Endothelial cell of umbilical vein (primary cell): ENCODE results near the gene OCA2. TPM values are rescaled to one million over a fixed set of nuclear protein-coding genes. Genes with fewer than 3 reads are reported as not detected.

Experiments used
- BruUV-seq: library from RNA; stranded (reverse); fragments of 400-500 nt; replicated peaks from 2 replicates; lab custom pipeline; 2021; lab: Mats Ljungman, UMichigan
- CTCF ChIA-PET: fragments of 300-600, 350-600 bp; sonication (Branson Sonifier 250); formaldehyde crosslinking; loops from one replicate; lab custom pipeline; 2021; ENCODE audit warnings: antibody characterized with exemption, inconsistent platforms; lab: Charles Lee
- POLR2A ChIA-PET: fragments of 300-600, 350-600 bp; sonication (Branson Sonifier 250); formaldehyde crosslinking; loops from one replicate; lab custom pipeline; 2021; ENCODE audit warnings: antibody characterized with exemption, inconsistent platforms; lab: Charles Lee
- DNase-seq: peaks from one replicate; pipeline ENCODE4 v3.0.0-alpha.2; 2011; ENCODE audit warnings: low read depth, low spot score
- FAIRE-seq: peaks from 2 replicates; lab custom pipeline; 2011; peaks lifted over from hg19 to GRCh38; lab: Jason Lieb, UNC
- H2AFZ ChIP-seq: 2 replicates; pipeline ENCODE4 v1.6.0; 2012; ENCODE audit warnings: low read depth, low read length, control low read depth, inconsistent platforms
- H3K27ac ChIP-seq: 2 replicates; pipeline ENCODE4 v1.5.1; 2011; ENCODE audit warnings: low read depth, mild to moderate bottlenecking, control low read depth, low read length, moderate library complexity; ENCODE audit not compliant: insufficient read depth
- H3K27me3 ChIP-seq, 2 experiments: 2 replicates each; pipeline versions ENCODE4 v1.6.0 to v1.6.1; 2011; ENCODE audit warnings: low read length in 2 of 2, mixed read lengths in 1 of 2; ENCODE audit not compliant: control insufficient read depth in 2 of 2, insufficient read depth in 2 of 2
- H3K36me3 ChIP-seq, 2 experiments: 2 replicates in 1 of 2; 3 replicates in 1 of 2; pipeline ENCODE4 v1.5.1; 2011; ENCODE audit warnings: low read length in 2 of 2, mild to moderate bottlenecking in 1 of 2, moderate library complexity in 1 of 2; ENCODE audit not compliant: control insufficient read depth in 2 of 2, insufficient read depth in 2 of 2; ENCODE audit errors: extremely low read depth in 1 of 2
- H3K4me1 ChIP-seq: 3 replicates; pipeline ENCODE4 v1.5.1; 2011; ENCODE audit warnings: mild to moderate bottlenecking, low read length; ENCODE audit not compliant: control insufficient read depth, insufficient read depth; ENCODE audit errors: extremely low read depth
- H3K4me2 ChIP-seq: 2 replicates; pipeline ENCODE4 v1.6.1; 2011; ENCODE audit warnings: low read length, control low read depth, mixed read lengths; ENCODE audit not compliant: insufficient read depth
- H3K4me3 ChIP-seq, 3 experiments: fragments of 200-600 bp in 1 of 3; sonication (generic), shearing (Covaris generic) in 1 of 3; replicated peaks in 1 of 3; 2 replicates each; pipeline ENCODE4 v1.5.1; 2011 to 2016; ENCODE audit warnings: control low read depth in 3 of 3, low read length in 3 of 3, mild to moderate bottlenecking in 2 of 3, inconsistent platforms in 1 of 3, low read depth in 1 of 3, moderate library complexity in 1 of 3; ENCODE audit not compliant: insufficient read depth in 1 of 3
- H3K79me2 ChIP-seq: 2 replicates; pipeline ENCODE4 v1.6.0; 2012; ENCODE audit warnings: low read length, inconsistent platforms; ENCODE audit not compliant: control insufficient read depth, insufficient read depth
- H3K9ac ChIP-seq: replicated peaks from 2 replicates; pipeline ENCODE3; 2011; ENCODE audit warnings: low read length, control low read depth; ENCODE audit not compliant: insufficient read depth; ENCODE audit errors: extremely low read depth
- H3K9me1 ChIP-seq: replicated peaks from 3 replicates; pipeline ENCODE4 v1.6.0; 2011; ENCODE audit warnings: mild to moderate bottlenecking, low read length; ENCODE audit not compliant: control insufficient read depth, insufficient read depth; ENCODE audit errors: extremely low read depth
- H3K9me3 ChIP-seq: replicated peaks from 2 replicates; pipeline ENCODE4 v1.5.1; 2012; ENCODE audit warnings: low read length, inconsistent platforms; ENCODE audit not compliant: control insufficient read depth, insufficient read depth
- H4K20me1 ChIP-seq: replicated peaks from 2 replicates; pipeline ENCODE3; 2011; ENCODE audit warnings: mild to moderate bottlenecking, low read length; ENCODE audit not compliant: control insufficient read depth, insufficient read depth; ENCODE audit errors: extremely low read depth
- EZH2 ChIP-seq: IDR thresholded peaks from 2 replicates; pipeline ENCODE4 v1.6.1; 2012; ENCODE audit warnings: borderline replicate concordance, low read depth, mild to moderate bottlenecking, moderate library complexity, low read length, inconsistent platforms; ENCODE audit not compliant: severe bottlenecking
- FOS ChIP-seq: IDR thresholded peaks from 2 replicates; pipeline ENCODE4 v1.6.1; 2011; ENCODE audit warnings: mild to moderate bottlenecking, low read length, moderate library complexity, borderline replicate concordance; ENCODE audit not compliant: insufficient read depth
- GATA2 ChIP-seq: IDR thresholded peaks from 2 replicates; pipeline ENCODE4 v1.7.0; 2011; ENCODE audit warnings: low read depth, mild to moderate bottlenecking, moderate library complexity, mixed read lengths, low read length; ENCODE audit not compliant: insufficient read length, insufficient read depth
- JUN ChIP-seq: IDR thresholded peaks from 2 replicates; pipeline ENCODE4 v1.6.1; 2011; ENCODE audit warnings: borderline replicate concordance, low read depth; ENCODE audit not compliant: insufficient read length, insufficient read depth
- MYC ChIP-seq: IDR thresholded peaks from one replicate; pipeline ENCODE4 v1.6.1; 2011; ENCODE audit warnings: mild to moderate bottlenecking, low read depth, low read length
- POLR2A ChIP-seq: IDR thresholded peaks from 2 replicates; pipeline ENCODE4 v1.6.1; 2012; ENCODE audit warnings: low read depth, mild to moderate bottlenecking, control low read depth, low read length
- POLR2AphosphoS5 ChIP-seq: IDR thresholded peaks from 2 replicates; pipeline ENCODE4 v1.6.1; 2012; ENCODE audit warnings: low read depth, mild to moderate bottlenecking, control low read depth, low read length, moderate library complexity; ENCODE audit not compliant: insufficient read depth
- dilution Hi-C: fragments of 300-500 bp; cut with MboI; formaldehyde crosslinking; loops from one replicate; pipeline ENCODE4 v1.15.0; 2019; ENCODE audit warnings: low sequenced_read_pairs; ENCODE audit not compliant: extremely low pct_ligation_motif_present
- intact Hi-C: fragments of 100-400 bp; cut with micrococcal nuclease; formaldehyde crosslinking; loops from one replicate; pipeline ENCODE4 v1.10.0; 2022
- polyA plus RNA-seq, 4 experiments: library from polyadenylated mRNA; depleted of rRNA in 3 of 4; stranded (reverse) in 3 of 4; unstranded in 1 of 4; fragments of >200 nt; gene quantifications; 2 replicates each; pipeline versions ENCODE4 v1.2.1 to v1.2.3, GENCODE V29; 2011 to 2012; ENCODE audit warnings: missing spikeins in 1 of 4
- total RNA-seq: library from RNA; stranded (reverse); gene quantifications from 2 replicates; pipeline ENCODE4 v1.2.3, GENCODE V29; 2021
- TF ChIP-seq, protein P1 (sequence below), 2 donors: IDR thresholded peaks; 1 replicate in 1 of 2; 2 replicates in 1 of 2; pipeline ENCODE4 v1.5.1; 2011; ENCODE audit warnings: low read length in 2 of 2, mild to moderate bottlenecking in 2 of 2, moderate library complexity in 2 of 2, control low read depth in 1 of 2, inconsistent platforms in 1 of 2, low read depth in 1 of 2; ENCODE audit not compliant: insufficient read depth in 1 of 2; ENCODE audit errors: extremely low read depth in 1 of 2
- TF ChIP-seq, protein P2 (sequence below): IDR thresholded peaks from 2 replicates; pipeline ENCODE4 v1.6.1; 2011; ENCODE audit not compliant: insufficient read depth, insufficient read length

The OCA2 gene
- total and polyA plus RNA-seq, 2 donors (not counting 3 experiments of a cell fraction or from before 2014, with no cell fraction given): not detected

DNA sequence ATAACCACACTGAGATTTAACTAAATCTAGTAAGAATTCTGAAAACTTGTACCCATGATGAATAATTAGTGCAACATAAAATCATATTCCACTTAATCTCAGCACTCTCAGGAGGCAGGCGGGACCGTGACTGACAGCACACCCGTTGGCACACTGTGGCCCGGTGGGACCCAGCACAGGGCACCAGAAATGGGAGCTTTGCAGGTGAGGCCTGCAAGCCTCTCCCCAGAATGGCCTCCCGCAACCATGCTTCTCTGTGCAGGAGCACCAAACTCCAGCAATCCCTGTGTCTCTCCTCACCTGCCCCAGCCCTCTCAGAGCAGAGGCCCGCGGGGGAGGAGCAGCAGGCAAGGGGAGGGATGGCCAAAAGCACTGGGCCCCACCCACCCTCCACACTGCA, 31.5 kb upstream of the OCA2 start:
- intact Hi-C loops (no loop called here), dilution Hi-C loops (no loop called here)
- no peaks in the 10 kb centered on the region for H3K27me3 ChIP-seq
- POLR2A ChIA-PET: no interaction called here
- DNase-seq: no peak
- FAIRE-seq: no peak
- H3K27ac ChIP-seq: no peak overlapping the region
- no peaks in the 10 kb centered on the region for H3K9me3 ChIP-seq
- no peak for TF ChIP-seq EZH2
- TF ChIP-seq POLR2A: no peak
- TF ChIP-seq FOS: no peak
- TF ChIP-seq MYC: no peak
- TF ChIP-seq JUN: no peak
- TF ChIP-seq, protein P1, sequence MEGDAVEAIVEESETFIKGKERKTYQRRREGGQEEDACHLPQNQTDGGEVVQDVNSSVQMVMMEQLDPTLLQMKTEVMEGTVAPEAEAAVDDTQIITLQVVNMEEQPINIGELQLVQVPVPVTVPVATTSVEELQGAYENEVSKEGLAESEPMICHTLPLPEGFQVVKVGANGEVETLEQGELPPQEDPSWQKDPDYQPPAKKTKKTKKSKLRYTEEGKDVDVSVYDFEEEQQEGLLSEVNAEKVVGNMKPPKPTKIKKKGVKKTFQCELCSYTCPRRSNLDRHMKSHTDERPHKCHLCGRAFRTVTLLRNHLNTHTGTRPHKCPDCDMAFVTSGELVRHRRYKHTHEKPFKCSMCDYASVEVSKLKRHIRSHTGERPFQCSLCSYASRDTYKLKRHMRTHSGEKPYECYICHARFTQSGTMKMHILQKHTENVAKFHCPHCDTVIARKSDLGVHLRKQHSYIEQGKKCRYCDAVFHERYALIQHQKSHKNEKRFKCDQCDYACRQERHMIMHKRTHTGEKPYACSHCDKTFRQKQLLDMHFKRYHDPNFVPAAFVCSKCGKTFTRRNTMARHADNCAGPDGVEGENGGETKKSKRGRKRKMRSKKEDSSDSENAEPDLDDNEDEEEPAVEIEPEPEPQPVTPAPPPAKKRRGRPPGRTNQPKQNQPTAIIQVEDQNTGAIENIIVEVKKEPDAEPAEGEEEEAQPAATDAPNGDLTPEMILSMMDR (IDR thresholded peaks at IDR 0.05; ENCODE audit: extremely low read depth in 1 of 2, insufficient read depth in 1 of 2, low read depth in 1 of 2, low read length in 2 of 2): no peak
- no peak for TF ChIP-seq GATA2
- no peak for TF ChIP-seq POLR2AphosphoS5
- TF ChIP-seq, protein P2, sequence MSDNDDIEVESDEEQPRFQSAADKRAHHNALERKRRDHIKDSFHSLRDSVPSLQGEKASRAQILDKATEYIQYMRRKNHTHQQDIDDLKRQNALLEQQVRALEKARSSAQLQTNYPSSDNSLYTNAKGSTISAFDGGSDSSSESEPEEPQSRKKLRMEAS: no peak
- peaks cover 15% of the 10 kb centered on the region for H3K4me1 ChIP-seq
- BruUV-seq: no TSS peak
- peaks cover 2 to 40% of the 10 kb centered on the region in 2 experiments for H3K36me3 ChIP-seq
- H2AFZ ChIP-seq: no peak overlapping the region
- H3K9ac ChIP-seq: no peak overlapping the region
- CTCF ChIA-PET: no interaction called here
- no peak overlapping the region for H3K4me2 ChIP-seq
- H3K79me2 ChIP-seq: no peaks in the 10 kb centered on the region
- no peaks in the 10 kb centered on the region for H3K9me1 ChIP-seq
- H4K20me1 ChIP-seq: no peaks in the 10 kb centered on the region
- no peak overlapping the region for H3K4me3 ChIP-seq
